GM04503 (cell line): ENCODE results near the gene ZNF276.
A peak's percentile ranks its signal among the peaks of the same experiment; 100 is the strongest.
"Not testable (repeated sequence)": the region's sequence is repeated elsewhere in the genome, so short reads cannot be mapped to it uniquely, and the experiment has no call there.

Experiments used
- DNase-seq: peaks from one replicate; pipeline ENCODE4 v3.0.0-alpha.2; 2012; ENCODE audit warnings: low read depth

The ZNF276 gene

GRCh38 chr16:89696670-89697128 lies 24.6 kb upstream of the ZNF276 start:
- no peak for DNase-seq

GRCh38 chr16:89697161-89697615 lies 24.1 kb upstream of the ZNF276 start:
- no peak for DNase-seq

GRCh38 chr16:89697616-89698331 lies 23.6 kb upstream of the ZNF276 start:
- DNase-seq: no peak

DNA sequence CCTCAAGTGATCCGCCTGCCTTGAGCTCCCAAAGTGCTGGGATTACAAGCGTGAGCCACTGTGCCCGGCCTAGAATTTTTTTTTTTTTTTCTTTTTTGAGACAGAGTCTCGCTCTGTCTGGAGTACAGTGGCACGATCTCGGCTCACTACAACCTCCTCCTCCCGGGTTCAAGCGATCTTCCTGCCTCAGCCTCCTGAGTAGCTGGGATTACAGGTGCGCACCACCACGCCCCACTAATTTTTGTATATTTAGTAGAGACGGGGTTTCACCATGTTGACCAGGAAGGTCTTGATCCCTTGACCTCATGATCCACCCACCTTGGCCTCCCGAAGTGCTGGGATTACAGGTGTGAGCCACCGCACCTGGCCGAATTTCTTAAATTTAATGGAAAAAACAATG lies 22.6 kb upstream of the ZNF276 start:
- not testable (repeated sequence) for DNase-seq

DNA sequence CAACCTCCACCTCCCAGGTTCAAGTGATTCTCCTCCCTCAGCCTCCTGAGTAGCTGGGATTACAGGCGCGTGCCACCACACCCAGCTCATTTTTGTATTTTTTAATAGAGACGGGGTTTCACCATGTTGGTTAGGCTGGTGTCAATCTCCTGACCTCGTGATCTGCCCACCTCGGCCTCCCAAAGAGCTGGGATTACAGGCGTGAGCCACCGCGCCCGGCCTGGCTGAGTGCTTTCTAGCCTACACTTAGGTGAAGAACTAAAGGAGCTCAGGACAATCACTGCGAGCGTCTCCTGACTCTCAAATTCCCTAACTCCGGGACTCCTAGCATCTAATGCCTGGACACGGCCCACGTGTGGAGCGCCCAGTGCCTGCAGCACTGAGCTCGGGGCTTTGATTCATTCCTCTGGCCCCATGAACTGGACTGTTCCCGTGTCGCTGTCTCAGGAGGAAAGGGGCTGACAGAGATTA lies 21.7 kb upstream of the ZNF276 start:
- DNase-seq: not testable (repeated sequence)

DNA sequence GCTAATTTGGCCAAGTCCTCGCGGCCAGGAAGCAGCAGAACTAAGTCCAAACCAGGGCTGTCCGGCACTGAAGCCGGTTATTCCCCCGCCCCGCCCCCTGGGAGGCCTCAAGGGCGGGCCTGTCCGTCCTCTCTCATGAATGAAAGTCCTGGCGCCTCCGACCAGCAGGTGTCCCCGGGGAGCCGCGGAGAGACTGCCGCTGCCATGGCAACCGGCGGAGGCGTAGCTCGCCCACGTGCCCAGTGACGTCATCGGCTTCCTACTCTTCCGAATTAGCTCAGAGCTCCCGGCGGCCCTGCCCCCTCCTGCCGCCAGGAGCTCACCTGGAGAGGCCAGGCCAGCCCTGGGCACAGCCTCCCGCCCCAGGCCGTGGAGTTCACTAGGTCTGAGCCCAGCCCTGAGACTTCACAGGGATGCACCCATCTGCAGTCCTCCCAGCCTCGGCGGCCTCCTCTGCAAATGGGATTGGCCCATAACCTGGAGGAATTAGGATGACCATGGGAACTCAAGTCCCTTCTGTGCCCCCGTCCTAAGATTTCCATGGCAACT lies 21.2 kb upstream of the ZNF276 start:
- peak; percentile 62 for DNase-seq

DNA sequence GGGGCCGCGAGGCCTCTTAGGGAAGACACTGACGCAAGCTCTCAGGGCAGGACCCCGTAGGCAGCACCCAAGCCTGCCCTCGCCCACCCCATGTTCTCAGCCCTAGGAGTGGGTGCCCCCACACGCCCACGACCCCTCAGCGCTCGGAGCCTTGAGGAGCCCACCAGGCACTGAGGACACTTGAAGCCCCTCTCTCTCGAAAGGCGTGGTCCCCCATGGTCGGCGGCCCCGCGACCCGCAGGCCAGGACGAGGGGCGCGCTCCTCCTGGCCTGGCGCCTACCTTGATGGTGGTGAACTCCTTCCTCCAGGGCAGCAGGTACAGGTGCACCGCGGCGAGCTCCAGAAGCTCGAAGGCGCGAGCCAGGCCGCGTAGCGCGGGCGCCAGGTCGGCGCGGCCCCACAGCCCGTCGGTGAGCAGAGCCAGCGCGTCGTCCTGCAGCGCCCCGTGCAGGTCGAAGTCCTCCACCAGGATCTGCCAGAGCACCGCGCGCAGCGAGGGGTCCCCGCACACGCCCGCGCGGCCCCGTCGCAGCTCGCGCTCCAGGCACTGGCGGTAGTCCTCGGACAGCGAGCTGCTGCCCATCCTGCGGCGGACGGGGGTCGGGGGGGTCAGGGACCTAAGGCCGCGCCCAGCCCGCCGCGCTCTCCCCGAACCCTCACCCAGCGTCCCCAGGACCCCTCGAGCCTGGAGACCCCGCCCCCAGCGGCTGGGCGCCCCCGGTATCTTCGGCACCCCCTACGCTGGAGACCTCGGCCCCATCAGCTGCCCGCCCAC lies 20.5 kb upstream of the ZNF276 start:
- DNase-seq: no peak

DNA sequence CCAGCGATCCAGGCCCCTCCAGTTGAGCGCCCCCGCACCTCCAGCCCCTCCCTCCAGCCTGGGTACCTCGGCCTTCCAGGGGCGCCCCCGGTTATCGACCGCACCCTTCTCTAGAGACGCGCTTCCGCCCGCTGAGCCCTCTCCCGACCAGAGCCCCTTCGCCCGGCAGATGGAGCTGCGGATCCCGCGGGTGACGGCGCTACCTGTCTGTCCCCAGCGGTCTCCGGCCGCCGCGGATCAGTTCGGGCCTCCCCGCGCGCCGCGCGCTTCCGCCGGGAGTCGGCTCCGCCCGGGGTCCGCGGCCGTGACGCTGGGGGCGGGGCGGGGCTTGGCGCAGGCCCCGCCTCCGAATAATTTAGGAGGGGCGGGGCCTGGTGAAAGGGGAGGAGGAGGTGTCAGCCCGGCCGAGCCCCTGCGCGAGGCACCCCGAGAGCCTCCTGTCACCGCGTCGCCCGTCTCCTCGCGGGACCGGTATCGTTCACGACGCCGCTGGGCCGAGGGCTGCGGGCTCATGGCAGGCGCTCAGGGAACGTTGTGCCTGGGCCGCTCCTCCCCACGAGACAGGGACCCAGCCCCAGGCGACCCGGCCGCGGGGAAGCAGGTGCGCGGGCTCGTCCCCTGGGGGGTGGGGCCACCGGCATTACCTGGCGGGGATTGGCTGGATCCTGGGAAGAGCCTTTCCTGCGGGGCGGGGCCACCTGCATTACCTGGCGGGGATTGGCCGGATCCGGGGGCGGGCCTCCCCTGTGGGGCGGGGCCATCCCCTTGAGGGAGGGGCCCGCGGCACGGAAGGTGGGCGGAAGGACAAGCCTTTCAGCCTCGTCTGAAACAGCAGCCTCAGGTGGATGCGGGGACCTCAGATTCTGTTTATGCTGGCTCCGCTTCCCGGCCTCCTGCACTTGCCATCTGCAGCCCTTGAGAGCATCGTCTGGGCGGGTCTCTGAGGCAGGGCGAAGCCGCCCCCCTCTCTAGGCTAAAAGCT lies 19.6 kb upstream of the ZNF276 start, which contains the start of gene SPATA2L:
TSS of gene SPATA2L (minus strand) at position 281 of the 982 bp plus-strand sequence. CDS start 473 bp downstream, outside the sequence.
- DNase-seq: no peak

- DNase-seq: no peak
Observed at GRCh38 chr16:89704281-89704680, 17.1 kb upstream of the ZNF276 start.

GRCh38 chr16:89705006-89705405 lies 16.3 kb upstream of the ZNF276 start:
- no peak for DNase-seq

GRCh38 chr16:89706518-89707260 lies 14.6 kb upstream of the ZNF276 start:
- DNase-seq: no peak

DNA sequence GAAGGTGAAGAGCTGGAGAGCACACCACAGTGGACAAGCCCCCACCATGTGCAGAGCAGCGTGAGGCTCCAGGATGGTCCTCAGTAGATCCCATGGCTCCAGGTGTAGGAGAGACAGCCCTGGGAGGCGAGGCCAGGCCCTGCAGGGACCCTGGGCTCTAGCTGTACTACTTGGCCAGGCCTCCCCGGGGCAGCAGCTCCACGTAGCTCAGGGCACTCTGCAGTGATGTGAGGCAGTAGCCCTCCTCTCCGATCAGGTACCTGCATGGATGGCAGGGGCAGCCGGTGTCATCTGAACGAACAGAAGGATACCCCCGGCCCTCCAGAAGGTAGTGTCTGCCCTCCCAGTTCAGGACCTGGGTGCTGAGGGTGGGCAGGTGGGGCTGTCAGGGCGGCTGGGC lies 13.6 kb upstream of the ZNF276 start:
- no peak for DNase-seq

- DNase-seq: no peak
Observed at GRCh38 chr16:89708481-89708931, 12.8 kb upstream of the ZNF276 start.

GRCh38 chr16:89709166-89709565 lies 12.2 kb upstream of the ZNF276 start:
- no peak for DNase-seq

- no peak for DNase-seq
Observed at GRCh38 chr16:89709716-89710432, 11.5 kb upstream of the ZNF276 start.

DNA sequence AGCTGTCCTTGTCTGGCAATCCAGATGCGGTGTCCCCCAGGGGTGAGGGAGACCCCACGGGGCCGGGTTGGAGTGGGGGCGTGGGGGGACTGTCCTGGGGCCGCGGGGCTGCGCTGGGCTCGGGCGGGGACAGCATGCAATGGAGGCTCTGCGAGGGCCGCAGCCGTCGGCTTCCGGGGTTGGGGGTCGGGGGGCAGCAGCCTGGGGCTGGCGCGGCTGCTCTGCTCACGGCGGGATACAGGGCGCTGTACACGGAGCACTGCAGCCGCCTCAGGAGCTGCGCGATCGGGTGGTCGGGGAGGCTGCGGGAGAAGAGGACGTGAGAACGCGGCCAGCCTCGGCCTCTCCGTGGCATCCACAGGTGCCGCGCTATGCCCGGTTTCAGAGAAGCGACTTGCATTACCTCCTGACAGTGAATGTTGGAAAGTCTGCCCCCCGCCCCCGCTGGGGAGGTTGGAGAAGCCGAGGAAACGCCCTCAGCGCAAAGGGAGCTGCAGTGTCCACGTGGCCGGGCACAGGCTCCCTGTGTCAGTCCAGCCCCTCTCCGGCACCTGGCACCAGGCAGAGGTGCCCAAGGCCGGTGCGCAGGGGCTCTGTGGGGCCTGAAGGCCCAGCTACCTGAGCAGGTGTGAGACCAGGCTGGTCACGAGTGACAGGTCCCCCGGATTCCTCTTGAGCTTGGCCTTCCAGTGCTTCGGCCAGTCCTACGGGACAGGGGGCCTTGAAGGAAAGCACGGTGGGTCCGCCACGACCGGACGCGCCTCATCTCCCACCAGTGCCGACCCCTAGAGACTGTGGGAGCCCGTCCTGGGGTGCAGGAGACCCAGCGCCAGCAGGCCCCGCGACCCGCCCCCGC lies 10.4 kb upstream of the ZNF276 start:
- no peak for DNase-seq

GRCh38 chr16:89711601-89712273 lies 9.6 kb upstream of the ZNF276 start:
- no peak for DNase-seq

GRCh38 chr16:89712274-89712781 lies 9.0 kb upstream of the ZNF276 start:
- DNase-seq: no peak
